Adrenal gland (tissue), 12 donors: ENCODE measurements around the gene FUT6. TPM values are rescaled to one million over a fixed set of nuclear protein-coding genes. Genes with fewer than 3 reads are reported as not detected.
A peak's percentile ranks its signal among the peaks of the same experiment; 100 is the strongest.
"Not testable (repeated sequence)": the region's sequence is repeated elsewhere in the genome, so short reads cannot be mapped to it uniquely, and the experiment has no call there.

Experiments
- DNase-seq, 7 donors: peaks; one replicate each; pipeline ENCODE4 v3.0.0-alpha.2; 2019 to 2020
- H3K27ac ChIP-seq, 5 donors: fragments of 200-600 bp; sonication (generic) in 4 of 5; 1 replicate in 3 of 5; 2 replicates in 2 of 5; pipeline versions ENCODE4 v1.5.1 to v1.8.0; 2016 to 2020; ENCODE audit warnings: mild to moderate bottlenecking in 1 of 5
- H3K27me3 ChIP-seq: fragments of 200-600 bp; 2 replicates; pipeline ENCODE4 v1.8.0; 2021
- H3K36me3 ChIP-seq, 2 donors: fragments of 200-600 bp; replicated peaks in 1 of 2; 1 replicate in 1 of 2; 2 replicates in 1 of 2; pipeline versions ENCODE4 v1.5.1 to v1.8.0; 2018 to 2022
- H3K4me1 ChIP-seq, 2 donors: fragments of 200-600 bp; replicated peaks in 1 of 2; 1 replicate in 1 of 2; 2 replicates in 1 of 2; pipeline versions ENCODE4 v1.5.1 to v1.8.0; 2018 to 2021
- H3K4me3 ChIP-seq, 4 donors: fragments of 200-600 bp; sonication (generic) in 3 of 4; one replicate each; pipeline ENCODE4 v1.5.1; 2016 to 2018
- H3K9me3 ChIP-seq, 3 donors: fragments of 200-600 bp; sonication (generic) in 1 of 3; replicated peaks in 1 of 3; 1 replicate in 2 of 3; 2 replicates in 1 of 3; pipeline versions ENCODE4 v1.5.1 to v1.8.0; 2016 to 2021
- POLR2A ChIP-seq, 2 donors: fragments of 450-650 bp; IDR thresholded peaks; one replicate each; pipeline ENCODE4 v1.6.1; 2017; ENCODE audit warnings: antibody characterized with exemption in 2 of 2, mild to moderate bottlenecking in 2 of 2, moderate library complexity in 1 of 2
- WGBS, 4 donors: extraction: QIAGEN DNeasy Blood & Tissue Kit in 2 of 4; methylation state at CpG; one replicate each; pipeline versions ENCODE4 v1.1.5 to v1.1.7; 2013 to 2017; 5-methylcytosine and 5-hydroxymethylcytosine counted together
- intact Hi-C, 2 donors: fragments of 100-400 bp; cut with DNase I; formaldehyde crosslinking; loops; one replicate each; pipeline versions ENCODE4 v1.14.1 to v1.15.0; 2022 to 2023
- polyA plus RNA-seq, 3 donors: library from polyadenylated mRNA; stranded (reverse); fragments of 200-250 nt in 2 of 3; fragments of 350-450 nt in 1 of 3; fragmentation: Illumina TruSeq in 1 of 3; extraction: RNeasy Lipid Tissue Mini Kit (QIAGEN cat#74804) in 1 of 3; gene quantifications; one replicate each; pipeline ENCODE4 v1.2.3, GENCODE V29; 2013 to 2014
- total RNA-seq, 9 donors: library from RNA; depleted of rRNA in 4 of 9; stranded (reverse); fragments of >200 nt in 4 of 9; fragments of 120-200 nt in 1 of 9; fragmentation: NEBNext Ultra II Directional in 1 of 9; extraction: Animal tissue kit (Norgen Biotek cat#: 25700) in 1 of 9; gene quantifications; one replicate each; pipeline versions ENCODE4 v1.1.0 to v1.2.4, GENCODE V29; 2013 to 2023
- TF ChIP-seq, protein P1 (sequence below), 6 experiments: fragments of 450-650 bp in 4 of 6; fragments of 200-600 bp in 2 of 6; sonication (generic) in 1 of 6; IDR thresholded peaks; 1 replicate in 5 of 6; 2 replicates in 1 of 6; pipeline versions ENCODE4 v1.5.1 to v1.8.0; 2016 to 2021; ENCODE audit warnings: antibody characterized with exemption in 6 of 6, mild to moderate bottlenecking in 2 of 6, moderate library complexity in 1 of 6
- donor health status: healthy with polysubstance abuse.
- donor health status: Bipolar disorder and iron deficiency.
- donor health status: DM: yes; HTN: yes; CAD: no.
- donor health status: DM: no; HTN: no; CAD: no.
- donor health status: DM: no; HTN: no; CAD: no.
- donor health status: DM: yes; HTN: yes; CAD: no.

The FUT6 gene
- total and polyA plus RNA-seq, 12 donors: 0.03 TPM; not detected in 11

GRCh38 chr19:5857203-5858081 lies 17.9 kb upstream of the FUT6 start:
- no peaks in the 10 kb centered on the region for H3K9me3 ChIP-seq
- WGBS, 4 donors: 87 to 93% (median 91%) methylated on average over 18 of the region's 18 CpGs
- no peaks in the 10 kb centered on the region for H3K4me1 ChIP-seq
- no peak overlapping the region for H3K27ac ChIP-seq
- DNase-seq: no peak
- intact Hi-C loops: no loop called here
- no peak overlapping the region for H3K4me3 ChIP-seq
- no peaks in the 10 kb centered on the region for H3K36me3 ChIP-seq
- no peaks in the 10 kb centered on the region for H3K27me3 ChIP-seq
- no peak for TF ChIP-seq POLR2A (IDR thresholded peaks at IDR 0.05)
- TF ChIP-seq, protein P1, sequence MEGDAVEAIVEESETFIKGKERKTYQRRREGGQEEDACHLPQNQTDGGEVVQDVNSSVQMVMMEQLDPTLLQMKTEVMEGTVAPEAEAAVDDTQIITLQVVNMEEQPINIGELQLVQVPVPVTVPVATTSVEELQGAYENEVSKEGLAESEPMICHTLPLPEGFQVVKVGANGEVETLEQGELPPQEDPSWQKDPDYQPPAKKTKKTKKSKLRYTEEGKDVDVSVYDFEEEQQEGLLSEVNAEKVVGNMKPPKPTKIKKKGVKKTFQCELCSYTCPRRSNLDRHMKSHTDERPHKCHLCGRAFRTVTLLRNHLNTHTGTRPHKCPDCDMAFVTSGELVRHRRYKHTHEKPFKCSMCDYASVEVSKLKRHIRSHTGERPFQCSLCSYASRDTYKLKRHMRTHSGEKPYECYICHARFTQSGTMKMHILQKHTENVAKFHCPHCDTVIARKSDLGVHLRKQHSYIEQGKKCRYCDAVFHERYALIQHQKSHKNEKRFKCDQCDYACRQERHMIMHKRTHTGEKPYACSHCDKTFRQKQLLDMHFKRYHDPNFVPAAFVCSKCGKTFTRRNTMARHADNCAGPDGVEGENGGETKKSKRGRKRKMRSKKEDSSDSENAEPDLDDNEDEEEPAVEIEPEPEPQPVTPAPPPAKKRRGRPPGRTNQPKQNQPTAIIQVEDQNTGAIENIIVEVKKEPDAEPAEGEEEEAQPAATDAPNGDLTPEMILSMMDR (IDR thresholded peaks at IDR 0.05): no peak

GRCh38 chr19:5855151-5855550 lies 15.6 kb upstream of the FUT6 start:
- intact Hi-C loops, H3K4me1 ChIP-seq, H3K27ac ChIP-seq, DNase-seq, H3K4me3 ChIP-seq, H3K36me3 ChIP-seq, H3K27me3 ChIP-seq, H3K9me3 ChIP-seq: not testable (repeated sequence)
- WGBS, 4 donors: 85 to 90% (median 86%) methylated on average over 9 of the region's 9 CpGs

- H3K4me3 ChIP-seq, intact Hi-C loops, H3K36me3 ChIP-seq, DNase-seq, H3K27ac ChIP-seq, H3K9me3 ChIP-seq, H3K27me3 ChIP-seq, H3K4me1 ChIP-seq: not testable (repeated sequence)
- 83 to 88% (median 86%) methylated on average over 7 to 10 of the region's 10 CpGs for WGBS, 4 donors
Measured at GRCh38 chr19:5854121-5854520, 14.6 kb upstream of the FUT6 start.

DNA sequence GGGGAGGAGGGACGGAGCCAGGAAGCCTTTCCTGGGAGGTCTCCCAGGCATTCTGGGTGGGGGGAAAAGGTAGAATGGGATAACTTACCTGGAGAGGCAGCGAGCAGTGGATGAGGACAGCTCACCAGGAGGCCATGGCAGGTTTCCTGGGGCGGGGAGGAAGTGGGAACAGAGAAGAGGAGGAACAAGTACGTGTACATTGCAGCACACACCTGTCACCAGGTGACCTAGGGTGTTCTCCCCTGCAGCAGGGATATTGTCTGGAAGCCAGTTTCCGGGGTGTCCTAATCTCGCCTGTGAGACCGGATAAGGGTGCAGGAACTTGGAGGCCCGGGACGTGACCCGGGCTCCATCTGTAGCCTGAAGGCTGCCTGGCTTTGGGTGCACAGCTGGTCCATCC lies 11.8 kb upstream of the FUT6 start, which contains the start of gene FUT3:
FUT3 (minus strand) TSS at position 148 of the 400 bp plus-strand sequence.
- no peaks in the 10 kb centered on the region for H3K36me3 ChIP-seq
- 67 to 82% (median 77%) methylated on average over 9 to 10 of the region's 10 CpGs for WGBS, 4 donors
- intact Hi-C loops: no loop called here
- H3K4me1 ChIP-seq: peaks cover 0 to 3% of the 10 kb centered on the region in 2 donors
- DNase-seq: no peak
- H3K27me3 ChIP-seq: no peaks in the 10 kb centered on the region
- no peak within 1 kb of the TSS for H3K4me3 ChIP-seq
- H3K27ac ChIP-seq: no peak within 1 kb of the TSS
- no peaks in the 10 kb centered on the region for H3K9me3 ChIP-seq
- TF ChIP-seq POLR2A (IDR thresholded peaks at IDR 0.05): no peak
- TF ChIP-seq, protein P1 (IDR thresholded peaks at IDR 0.05): no peak

DNA sequence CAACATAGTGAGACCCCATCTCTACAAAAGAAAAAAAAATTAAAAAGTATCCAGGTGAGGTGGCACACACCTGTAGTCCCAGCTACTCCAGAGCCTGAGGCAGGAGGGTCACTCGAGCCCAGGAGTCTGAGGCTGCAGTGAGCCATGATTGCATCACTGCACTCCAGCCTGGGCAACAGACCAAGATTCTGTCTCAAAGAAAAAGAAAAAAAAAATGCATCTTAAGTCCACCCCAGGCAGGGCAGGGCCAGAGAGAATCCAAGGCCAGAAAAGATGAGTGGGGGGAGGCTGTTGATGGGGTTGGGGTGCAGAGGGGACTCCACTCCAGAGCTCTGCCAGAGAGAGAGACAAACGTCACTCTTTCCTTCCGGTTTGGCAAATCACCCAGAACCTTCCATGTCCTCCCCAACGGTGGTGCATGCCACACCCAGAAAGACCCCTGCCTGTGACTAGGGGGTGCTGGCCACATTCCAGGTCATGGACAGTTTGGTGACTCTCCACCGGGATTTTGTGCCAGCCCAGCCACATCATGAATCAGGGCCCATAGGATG lies 11.3 kb upstream of the FUT6 start:
- TF ChIP-seq, protein P1 (IDR thresholded peaks at IDR 0.05): no peak
- no peak for TF ChIP-seq POLR2A (IDR thresholded peaks at IDR 0.05)
- intact Hi-C loops: no loop called here
- Histone ChIP-seq H3K27ac (no peak overlapping the region), H3K36me3 (no peaks in the 10 kb centered on the region), H3K4me3 (no peak overlapping the region), H3K27me3 (no peaks in the 10 kb centered on the region), H3K4me1 (peaks cover 0 to 3% of the 10 kb centered on the region in 2 donors), H3K9me3 (no peaks in the 10 kb centered on the region)
- DNase-seq: peak; percentile 72 to 87 (median 84)
- WGBS, 4 donors: 9 to 11% (median 10%) methylated on average over 3 to 5 of the region's 5 CpGs
